Mucosa of descending colon (tissue), 3 donors: Measurements from ENCODE around the gene CABP7. TPM values are rescaled to one million over a fixed set of nuclear protein-coding genes. Genes with fewer than 3 reads are reported as not detected.
"Not testable (repeated sequence)": the region's sequence is repeated elsewhere in the genome, so short reads cannot be mapped to it uniquely, and the experiment has no call there.

Source experiments
- ATAC-seq: fragments of 200-7000 bp; cut with Tn5 transposase; one replicate; pipeline ENCODE4 v1.9.1; 2020; ENCODE audit warnings: mild to moderate bottlenecking, moderate library complexity
- DNase-seq, 3 donors: peaks; one replicate each; pipeline ENCODE4 v3.0.0-alpha.2; 2020
- H3K36me3 ChIP-seq: fragments of 200-600 bp; one replicate; pipeline ENCODE4 v1.8.0; 2021; ENCODE audit warnings: low read depth, mild to moderate bottlenecking
- H3K4me1 ChIP-seq: fragments of 200-600 bp; one replicate; pipeline ENCODE4 v1.8.0; 2021; ENCODE audit warnings: low read depth, mild to moderate bottlenecking
- H3K4me3 ChIP-seq: fragments of 200-600 bp; one replicate; pipeline ENCODE4 v1.8.0; 2021; ENCODE audit warnings: mild to moderate bottlenecking
- H3K9me3 ChIP-seq: fragments of 200-600 bp; one replicate; pipeline ENCODE4 v1.8.0; 2021; ENCODE audit warnings: mild to moderate bottlenecking
- intact Hi-C, 2 donors: fragments of 100-400 bp; cut with DNase I in 1 of 2; cut with micrococcal nuclease in 1 of 2; formaldehyde crosslinking; loops; one replicate each; pipeline versions ENCODE4 v1.11.0 to v1.11.1; 2022; cut with DNase I, micrococcal nuclease
- total RNA-seq, 3 donors: library from RNA; stranded (reverse); fragmentation: NEBNext Ultra II Directional in 2 of 3; extraction: Animal tissue kit (Norgen Biotek cat#: 25700) in 2 of 3; gene quantifications; one replicate each; pipeline versions ENCODE4 v1.2.1 to v1.2.4, GENCODE V29; 2021 to 2023
- TF ChIP-seq, protein P1 (sequence below): fragments of 200-600 bp; IDR thresholded peaks from one replicate; pipeline ENCODE4 v1.8.0; 2022; ENCODE audit warnings: antibody characterized with exemption, mild to moderate bottlenecking
- donor health status: DM: no; HTN: no; CAD: no; lungs with moderate emphysema.
- donor health status: DM: no; HTN: no; CAD: no.
- donor health status: DM: no; HTN: yes; CAD: no.

The CABP7 gene
- total RNA-seq, 3 donors from 2014 or later: 0.19 to 0.41 TPM; not detected in 1

GRCh38 chr22:29750559-29751538 is 31.0 kb downstream of the CABP7 start:
- ATAC-seq (peak; percentile 48), DNase-seq (no peak)
- TF ChIP-seq, protein P1, sequence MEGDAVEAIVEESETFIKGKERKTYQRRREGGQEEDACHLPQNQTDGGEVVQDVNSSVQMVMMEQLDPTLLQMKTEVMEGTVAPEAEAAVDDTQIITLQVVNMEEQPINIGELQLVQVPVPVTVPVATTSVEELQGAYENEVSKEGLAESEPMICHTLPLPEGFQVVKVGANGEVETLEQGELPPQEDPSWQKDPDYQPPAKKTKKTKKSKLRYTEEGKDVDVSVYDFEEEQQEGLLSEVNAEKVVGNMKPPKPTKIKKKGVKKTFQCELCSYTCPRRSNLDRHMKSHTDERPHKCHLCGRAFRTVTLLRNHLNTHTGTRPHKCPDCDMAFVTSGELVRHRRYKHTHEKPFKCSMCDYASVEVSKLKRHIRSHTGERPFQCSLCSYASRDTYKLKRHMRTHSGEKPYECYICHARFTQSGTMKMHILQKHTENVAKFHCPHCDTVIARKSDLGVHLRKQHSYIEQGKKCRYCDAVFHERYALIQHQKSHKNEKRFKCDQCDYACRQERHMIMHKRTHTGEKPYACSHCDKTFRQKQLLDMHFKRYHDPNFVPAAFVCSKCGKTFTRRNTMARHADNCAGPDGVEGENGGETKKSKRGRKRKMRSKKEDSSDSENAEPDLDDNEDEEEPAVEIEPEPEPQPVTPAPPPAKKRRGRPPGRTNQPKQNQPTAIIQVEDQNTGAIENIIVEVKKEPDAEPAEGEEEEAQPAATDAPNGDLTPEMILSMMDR: no peak
- no peaks in the 10 kb centered on the region for H3K4me1 ChIP-seq
- H3K4me3 ChIP-seq: no peak overlapping the region
- intact Hi-C loops: no loop called here
- H3K36me3 ChIP-seq: no peaks in the 10 kb centered on the region
- no peaks in the 10 kb centered on the region for H3K9me3 ChIP-seq

DNA sequence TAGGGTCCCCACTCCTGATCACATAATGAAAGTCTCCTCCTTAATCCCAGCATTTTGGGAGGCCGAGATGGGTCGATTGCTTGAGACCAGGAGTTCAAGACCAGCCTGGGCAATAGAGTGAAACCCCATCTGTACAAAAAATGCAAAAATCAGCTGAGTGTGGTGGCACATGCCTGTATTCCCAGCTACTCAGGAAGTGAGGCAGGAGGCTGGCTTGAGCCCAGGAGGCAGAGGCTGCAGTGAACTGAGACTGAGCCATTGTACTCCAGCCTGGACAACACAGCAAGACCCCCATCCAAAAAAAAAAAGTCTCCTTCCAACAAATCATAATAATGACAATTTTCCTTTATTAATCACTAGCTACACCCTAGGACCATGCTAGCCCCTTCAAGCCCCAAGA is 31.9 kb downstream of the CABP7 start:
- intact Hi-C loops: no loop called here
- DNase-seq (no peak), ATAC-seq (no peak)
- Histone ChIP-seq H3K4me1 (no peaks in the 10 kb centered on the region), H3K9me3 (no peaks in the 10 kb centered on the region), H3K36me3 (no peaks in the 10 kb centered on the region), H3K4me3 (no peak overlapping the region)
- TF ChIP-seq, protein P1: no peak

DNA sequence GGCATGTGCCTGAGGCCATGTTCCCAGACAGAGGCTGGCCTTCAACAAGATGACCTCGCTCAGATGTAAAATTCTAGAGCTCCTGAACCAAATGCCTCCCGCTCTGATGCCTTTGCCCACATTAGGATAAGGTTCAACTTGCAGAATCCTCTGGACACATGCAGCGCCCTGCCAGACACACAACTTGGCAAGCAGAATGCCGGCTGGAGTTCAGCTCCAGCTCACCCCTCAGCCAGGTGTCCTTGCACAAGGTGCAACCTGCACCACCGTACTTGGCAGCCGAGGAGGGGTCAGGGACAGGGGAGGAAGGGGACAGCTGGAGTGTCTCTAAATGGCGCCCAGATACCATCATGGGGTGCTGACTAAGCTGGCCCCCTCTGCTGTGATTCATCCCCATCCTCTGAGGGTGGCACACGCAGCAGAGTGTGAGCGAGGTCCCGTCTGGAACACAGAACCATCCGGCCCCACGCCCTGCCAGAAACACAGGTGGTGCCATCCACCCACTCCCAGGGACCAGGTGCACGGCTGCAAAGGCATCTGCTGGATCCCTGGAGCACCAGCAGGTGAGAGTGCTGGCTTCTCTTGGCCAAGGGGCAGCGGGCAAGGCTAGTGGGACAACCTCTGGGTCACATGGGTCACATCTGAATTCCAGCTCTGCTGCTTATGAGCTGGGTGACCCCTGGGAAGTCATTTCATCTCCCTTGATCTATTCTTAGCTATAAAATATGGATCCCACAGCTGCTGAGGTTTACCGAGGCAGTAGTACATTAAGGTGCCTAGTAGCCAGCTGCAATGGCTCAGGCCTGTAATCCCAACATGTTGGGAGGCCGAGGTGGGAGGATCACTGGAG is 34.2 kb downstream of the CABP7 start:
- no peaks in the 10 kb centered on the region for H3K4me1 ChIP-seq
- H3K9me3 ChIP-seq: no peaks in the 10 kb centered on the region
- ATAC-seq (no peak), DNase-seq (no peak)
- TF ChIP-seq, protein P1: no peak
- intact Hi-C loops: no loop called here
- H3K4me3 ChIP-seq: no peak overlapping the region
- H3K36me3 ChIP-seq: no peaks in the 10 kb centered on the region

DNA sequence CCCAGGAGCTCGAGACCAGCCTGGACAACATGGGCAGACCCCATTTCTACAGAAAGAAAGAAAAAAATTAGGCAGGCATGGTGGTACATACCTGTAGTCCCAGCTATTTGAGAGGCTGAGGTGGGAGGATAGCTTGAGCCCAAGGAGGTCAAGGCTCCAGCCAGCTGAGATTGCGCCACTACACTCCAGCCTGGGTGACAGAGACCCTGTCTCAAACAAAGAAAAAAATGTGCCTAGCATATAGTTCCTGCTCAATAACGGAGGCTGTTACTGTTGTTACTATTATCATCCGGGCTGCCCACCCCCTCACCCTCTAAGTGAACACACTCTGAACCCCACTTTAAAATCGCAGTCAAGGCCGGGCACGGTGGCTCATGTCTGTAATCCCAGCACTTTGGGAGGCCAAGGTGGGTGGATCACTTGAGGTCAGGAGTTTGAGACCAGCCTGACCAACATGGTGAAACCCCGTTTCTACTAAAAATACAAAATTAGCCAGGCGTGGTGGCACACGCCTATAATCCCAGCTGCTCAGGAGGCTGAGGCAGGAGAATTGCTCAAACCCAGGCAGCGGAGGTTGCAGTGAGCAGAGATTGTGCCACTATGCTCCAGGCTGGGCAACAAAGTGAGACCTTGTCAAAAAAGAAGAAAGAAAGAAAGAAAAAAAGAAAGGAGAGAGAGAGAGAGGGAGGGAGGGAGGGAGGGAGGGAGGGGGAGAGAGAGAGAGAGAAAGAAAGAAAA is 35.0 kb downstream of the CABP7 start:
- ATAC-seq, intact Hi-C loops, H3K4me1 ChIP-seq, H3K9me3 ChIP-seq, DNase-seq, H3K4me3 ChIP-seq, H3K36me3 ChIP-seq: not testable (repeated sequence)

DNA sequence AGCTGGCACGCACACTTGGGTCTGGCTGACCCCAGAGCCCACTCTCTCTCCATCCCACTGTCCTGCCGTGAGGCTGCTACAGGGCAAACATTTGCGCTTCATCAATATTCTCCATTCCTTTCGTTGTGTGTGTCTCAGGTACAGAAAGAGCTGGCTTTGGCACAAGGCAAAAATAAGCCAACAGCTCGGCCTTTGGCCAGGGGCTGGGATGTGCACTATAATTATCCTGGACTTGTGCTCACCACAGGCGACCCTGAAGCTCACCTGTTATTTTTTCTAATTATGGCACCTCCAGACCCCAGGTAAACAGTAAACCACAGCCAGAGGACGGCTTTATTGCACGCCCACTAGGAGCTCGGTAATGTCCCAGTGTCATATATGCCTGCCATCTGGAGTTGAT is 36.1 kb downstream of the CABP7 start:
- no peaks in the 10 kb centered on the region for H3K4me1 ChIP-seq
- intact Hi-C loops: no loop called here
- H3K9me3 ChIP-seq: no peaks in the 10 kb centered on the region
- TF ChIP-seq, protein P1: no peak
- no peaks in the 10 kb centered on the region for H3K36me3 ChIP-seq
- H3K4me3 ChIP-seq: no peak overlapping the region
- DNase-seq: no peak
- no peak for ATAC-seq
